ENCODE results near the gene UGT2B15. TPM values are rescaled to one million over a fixed set of nuclear protein-coding genes. Genes with fewer than 3 reads are reported as not detected.

The UGT2B15 gene
- total RNA-seq: 1.2 TPM in 1 of 2 replicates, not detected in the other

DNA sequence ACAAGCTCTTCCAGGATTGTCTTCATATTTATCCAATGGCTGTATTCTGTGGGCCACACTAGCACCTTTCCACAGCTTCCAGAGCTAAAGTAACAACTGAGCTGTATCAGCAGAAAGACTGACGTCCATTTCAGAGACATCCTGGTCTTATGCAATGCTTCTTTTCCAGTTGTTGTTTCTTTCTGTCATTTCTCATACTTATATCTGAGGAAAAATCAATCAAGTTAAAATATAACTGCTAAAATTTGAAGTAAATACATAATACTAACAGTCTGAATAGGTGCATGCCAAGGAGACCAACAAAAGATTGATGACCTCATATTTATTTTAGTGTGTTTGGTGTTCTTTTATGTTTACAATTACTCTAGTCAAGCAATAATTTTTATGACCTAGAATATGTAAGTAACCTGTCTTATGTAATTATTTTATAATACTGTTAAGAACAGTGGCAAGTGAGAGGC, at the start of gene UGT2B15:
Gene UGT2B15, minus strand, starts transcription at position 174 of the 461 bp plus-strand sequence. Its CDS starts 34 bp downstream, at position 140.

Other genes starting within 250 kb of the UGT2B15 start
- 10.4 and 18.1 TPM in 2 replicates for gene TMPRSS11E, start 223.2 kb downstream of the UGT2B15 start, total RNA-seq
- gene UGT2B17, start 94.3 kb downstream of the UGT2B15 start, total RNA-seq: not detected in 2 replicates
- not detected in 2 replicates for gene UGT2B10, start 145.3 kb upstream of the UGT2B15 start, total RNA-seq